IMR-90 (cell line): ENCODE data around the gene COL1A1. TPM values are rescaled to one million over a fixed set of nuclear protein-coding genes. Genes with fewer than 3 reads are reported as not detected.

ENCODE experiments used
- ATAC-seq: fragments of 200-7000 bp; cut with Tn5 transposase; 2 replicates; pipeline ENCODE4 v1.9.1; 2020; ENCODE audit warnings: low read depth, mild to moderate bottlenecking, moderate library complexity
- BruUV-seq: library from RNA; stranded (reverse); fragments of 400-500 nt; replicated peaks from 2 replicates; lab custom pipeline; 2021; lab: Mats Ljungman, UMichigan
- CTCF ChIA-PET: fragments of 300-600 bp; formaldehyde crosslinking; extraction: SDS; loops from one replicate; lab custom pipeline; 2021; ENCODE audit warnings: antibody characterized with exemption; lab: Yijun Ruan, JAX
- POLR2A ChIA-PET: fragments of 300-600 bp; sonication (Branson Sonifier 250); formaldehyde crosslinking; loops from one replicate; lab custom pipeline; 2022; ENCODE audit warnings: antibody characterized with exemption; ENCODE audit not compliant: unreplicated experiment; lab: Charles Lee
- DNase-seq: peaks from one replicate; pipeline ENCODE4 v3.0.0; 2013
- H2AFZ ChIP-seq: replicated peaks from 2 replicates; pipeline ENCODE3; 2013; ENCODE audit warnings: low read length, mild to moderate bottlenecking; ENCODE audit not compliant: poor library complexity
- H2AK5ac ChIP-seq: 2 replicates; pipeline ENCODE4 v1.6.1; 2013; ENCODE audit warnings: low read depth, low read length, inconsistent platforms
- H2AK9ac ChIP-seq: replicated peaks from 2 replicates; pipeline ENCODE3; 2013; ENCODE audit warnings: mild to moderate bottlenecking, low read depth, low read length, moderate library complexity; ENCODE audit not compliant: poor library complexity
- H2BK120ac ChIP-seq: 2 replicates; pipeline ENCODE4 v1.6.1; 2013; ENCODE audit warnings: low read depth, low read length, inconsistent platforms
- H2BK15ac ChIP-seq: 3 replicates; pipeline ENCODE4 v1.6.1; 2013; ENCODE audit warnings: low read depth, low read length, inconsistent platforms
- H2BK20ac ChIP-seq: 2 replicates; pipeline ENCODE4 v1.6.1; 2013; ENCODE audit warnings: low read depth, mild to moderate bottlenecking, inconsistent platforms, low read length, moderate library complexity
- H2BK5ac ChIP-seq: 2 replicates; pipeline ENCODE4 v1.6.1; 2013; ENCODE audit warnings: mild to moderate bottlenecking, low read depth, low read length, inconsistent platforms; ENCODE audit not compliant: poor library complexity, severe bottlenecking
- H3K14ac ChIP-seq: replicated peaks from 2 replicates; pipeline ENCODE4 v1.6.1; 2013; ENCODE audit warnings: low read depth, low read length, inconsistent platforms
- H3K18ac ChIP-seq: 2 replicates; pipeline ENCODE4 v1.6.1; 2013; ENCODE audit warnings: low read depth, low read length, control low read depth
- H3K23ac ChIP-seq: 2 replicates; pipeline ENCODE4 v1.6.1; 2013; ENCODE audit warnings: low read depth, low read length, inconsistent platforms
- H3K27ac ChIP-seq: 2 replicates; pipeline ENCODE4 v1.5.1; 2013; ENCODE audit warnings: mild to moderate bottlenecking, control low read depth, low read length; ENCODE audit not compliant: insufficient read depth
- H3K27me3 ChIP-seq: 2 replicates; pipeline ENCODE4 v1.6.1; 2013; ENCODE audit warnings: low read length; ENCODE audit not compliant: control insufficient read depth, insufficient read depth
- H3K36me3 ChIP-seq: 2 replicates; pipeline ENCODE4 v1.6.1; 2013; ENCODE audit warnings: low read length, mixed read lengths; ENCODE audit not compliant: control insufficient read depth, insufficient read depth
- H3K4ac ChIP-seq: 2 replicates; pipeline ENCODE4 v1.6.1; 2013; ENCODE audit warnings: low read depth, low read length, inconsistent platforms
- H3K4me1 ChIP-seq: 2 replicates; pipeline ENCODE4 v1.6.1; 2013; ENCODE audit warnings: low read length, mixed read lengths; ENCODE audit not compliant: control insufficient read depth, insufficient read depth
- H3K4me2 ChIP-seq: 2 replicates; pipeline ENCODE4 v1.6.1; 2013; ENCODE audit warnings: low read depth, mild to moderate bottlenecking, control low read depth, low read length, moderate library complexity
- H3K4me3 ChIP-seq: 2 replicates; pipeline ENCODE4 v1.5.1; 2013; ENCODE audit warnings: low read depth, mild to moderate bottlenecking, control low read depth, low read length, moderate library complexity; ENCODE audit not compliant: insufficient read depth
- H3K56ac ChIP-seq: 2 replicates; pipeline ENCODE4 v1.6.1; 2013; ENCODE audit warnings: low read length, inconsistent platforms; ENCODE audit not compliant: insufficient read depth; ENCODE audit errors: extremely low read depth
- H3K79me1 ChIP-seq, 2 experiments: 2 replicates each; pipeline ENCODE4 v1.6.1; 2013; ENCODE audit warnings: low read length in 2 of 2, inconsistent platforms in 1 of 2, low read depth in 1 of 2
- H3K9ac ChIP-seq: 2 replicates; pipeline ENCODE4 v1.6.1; 2013; ENCODE audit warnings: low read depth, low read length, control low read depth
- H3K9me1 ChIP-seq: 2 replicates; pipeline ENCODE4 v1.6.1; 2013; ENCODE audit warnings: low read length, inconsistent platforms; ENCODE audit not compliant: insufficient read depth
- H3K9me3 ChIP-seq: 2 replicates; pipeline ENCODE4 v1.6.1; 2013; ENCODE audit warnings: low read length; ENCODE audit not compliant: control insufficient read depth, insufficient read depth
- H4K20me1 ChIP-seq: 2 replicates; pipeline ENCODE4 v1.6.1; 2013; ENCODE audit warnings: low read length, inconsistent platforms; ENCODE audit not compliant: insufficient read depth
- H4K5ac ChIP-seq: 2 replicates; pipeline ENCODE4 v1.6.1; 2013; ENCODE audit warnings: mild to moderate bottlenecking, low read depth, low read length, control low read depth
- H4K8ac ChIP-seq, 2 experiments: 2 replicates each; pipeline ENCODE4 v1.6.1; 2013; ENCODE audit warnings: low read depth in 2 of 2, low read length in 2 of 2, control low read depth in 1 of 2, inconsistent platforms in 1 of 2
- H4K91ac ChIP-seq: 2 replicates; pipeline ENCODE4 v1.6.1; 2013; ENCODE audit warnings: low read depth, low read length, inconsistent platforms; ENCODE audit not compliant: insufficient read depth
- MAFK ChIP-seq: IDR thresholded peaks from 2 replicates; pipeline ENCODE4 v1.6.1; 2012; ENCODE audit warnings: low read depth, low read length, improper control_type of control experiment
- POLR2A ChIP-seq: IDR thresholded peaks from 2 replicates; pipeline ENCODE4 v1.6.1; 2012; ENCODE audit warnings: mild to moderate bottlenecking, low read depth, low read length
- dilution Hi-C: fragments of 300-500 bp; cut with HindIII; formaldehyde crosslinking; loops from one replicate; pipeline ENCODE4 v1.14.3; 2018; ENCODE audit warnings: low sequenced_read_pairs; ENCODE audit not compliant: unreplicated experiment
- in situ Hi-C: fragments of 300-500 bp; cut with MboI; formaldehyde crosslinking; loops from 3 replicates; pipeline ENCODE4 v1.14.3; 2019; ENCODE audit warnings: low sequenced_read_pairs, inconsistent platforms, mixed read lengths
- intact Hi-C: fragments of 100-400 bp; cut with micrococcal nuclease; formaldehyde crosslinking; loops from 2 replicates; pipeline ENCODE4 v1.10.0; 2022
- polyA plus RNA-seq, 3 experiments: library from polyadenylated mRNA; depleted of rRNA; stranded (reverse); fragments of >200 nt; gene quantifications; 2 replicates each; pipeline ENCODE4 v1.2.3, GENCODE V29; 2012; ENCODE audit warnings: low replicate concordance in 1 of 3
- total RNA-seq: library from RNA; depleted of rRNA; stranded (reverse); fragments of >200 nt; gene quantifications from 2 replicates; pipeline ENCODE4 v1.2.3, GENCODE V29; 2012

The COL1A1 gene
- total and polyA plus RNA-seq, 2 of the 4 experiments (the other 2 are of a cell fraction) = 2,180 to 4,350 TPM

DNA sequence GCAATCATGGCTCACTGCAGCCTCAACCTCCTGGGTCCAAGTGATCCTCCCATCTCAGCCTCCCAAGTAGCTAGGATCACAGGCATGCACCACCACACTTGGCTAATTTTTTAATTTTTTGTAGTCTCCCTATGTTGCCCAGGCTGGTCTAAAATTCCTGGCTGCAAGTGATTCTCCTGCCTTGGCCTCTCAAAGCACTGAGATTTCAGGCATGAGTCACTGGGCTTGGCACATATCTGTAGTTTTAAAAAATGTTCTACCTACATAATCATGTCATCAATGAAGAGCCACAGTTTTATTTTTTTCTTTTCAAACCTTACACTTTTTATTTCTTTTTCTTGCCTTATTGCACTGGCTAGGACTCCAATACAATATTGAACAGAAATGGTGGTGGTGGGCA lies 33.1 kb upstream of the COL1A1 start:
- Histone ChIP-seq H3K36me3 (no peaks in the 10 kb centered on the region), H4K91ac (no peak overlapping the region), H3K9me1 (peaks cover 5% of the 10 kb centered on the region), H2BK15ac (no peak overlapping the region), H3K18ac (no peak overlapping the region), H3K27ac (no peak overlapping the region), H2AK5ac (no peak overlapping the region), H2BK5ac (no peak overlapping the region), H2BK20ac (no peak overlapping the region), H3K79me1 (no peaks in the 10 kb centered on the region), H3K14ac (no peak overlapping the region), H3K27me3 (no peaks in the 10 kb centered on the region), H3K9ac (no peak overlapping the region), H3K23ac (no peak overlapping the region), H3K4me3 (no peak overlapping the region), H3K4me1 (peaks cover 5% of the 10 kb centered on the region; the same call in 1 of the 2 replicates), H3K9me3 (peaks cover 5% of the 10 kb centered on the region), H4K5ac (no peak overlapping the region), H4K8ac (no peak overlapping the region), H2AFZ (no peak overlapping the region), H2BK120ac (no peak overlapping the region), H4K20me1 (no peaks in the 10 kb centered on the region), H3K56ac (no peak overlapping the region), H3K4ac (no peak overlapping the region), H2AK9ac (no peak overlapping the region), H3K4me2 (no peak overlapping the region)
- no peak for DNase-seq
- dilution Hi-C loops = no loop called here
- no peak for ATAC-seq
- ChIA-PET POLR2A (no interaction called here), CTCF (interaction anchor here (0.5 kb wide), 1 partner anchor 130 kb away, joined by 4 read pairs; no protein-coding TSS in a partner anchor)
- TF ChIP-seq MAFK (no peak), POLR2A (no peak)
- intact Hi-C loops = no loop called here
- in situ Hi-C loops = no loop called here
- no TSS peak for BruUV-seq
